CD4-positive, alpha-beta T cell treated with Interferon gamma for 1 hour (primary cell): Measurements from ENCODE around the gene ZBTB2.
"Not testable (repeated sequence)": the region's sequence is repeated elsewhere in the genome, so short reads cannot be mapped to it uniquely, and the experiment has no call there.

Experiments used
- DNase-seq: peaks from one replicate; pipeline ENCODE4 v3.0.0-alpha.2; 2020

The ZBTB2 gene

DNA sequence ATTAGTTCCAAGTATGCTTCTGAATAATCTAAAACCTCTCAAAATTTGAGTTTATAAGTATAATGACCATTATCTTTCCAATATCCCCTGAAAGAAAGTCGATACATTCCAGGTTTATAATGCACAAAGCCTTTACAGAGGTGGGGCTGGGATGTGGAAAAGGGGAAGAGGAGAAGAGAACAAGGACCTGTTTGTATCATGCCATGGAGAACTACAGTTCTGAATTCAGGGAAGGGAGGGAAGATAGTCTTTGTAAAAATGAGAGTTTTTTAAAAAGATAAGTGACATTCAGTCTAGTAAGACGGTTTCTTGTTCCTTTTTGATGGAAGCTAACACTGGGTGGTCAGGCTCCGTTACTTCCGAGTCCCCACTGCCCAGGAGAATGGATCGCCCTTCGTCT is 26.1 kb downstream of the ZBTB2 start:
- no peak for DNase-seq

DNA sequence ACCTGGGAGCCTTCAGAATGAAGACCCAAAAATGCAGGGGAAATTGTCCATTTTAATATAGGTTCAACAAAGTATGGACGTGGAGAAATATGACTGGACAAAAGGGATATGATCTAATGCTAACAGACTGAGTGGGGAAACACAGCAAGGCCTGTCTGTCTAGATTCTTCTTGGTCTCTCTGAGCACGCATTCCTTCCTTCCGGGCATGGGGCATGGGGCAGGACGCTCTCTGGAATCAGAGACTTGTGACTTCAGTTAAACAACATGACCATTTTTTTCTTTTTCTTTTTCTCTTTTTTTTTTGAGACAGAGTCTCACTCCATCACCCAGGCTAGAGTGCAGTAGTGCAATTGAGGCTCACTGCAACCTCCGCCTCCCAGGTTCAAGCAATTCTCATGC is 31.9 kb downstream of the ZBTB2 start:
- no peak for DNase-seq

DNA sequence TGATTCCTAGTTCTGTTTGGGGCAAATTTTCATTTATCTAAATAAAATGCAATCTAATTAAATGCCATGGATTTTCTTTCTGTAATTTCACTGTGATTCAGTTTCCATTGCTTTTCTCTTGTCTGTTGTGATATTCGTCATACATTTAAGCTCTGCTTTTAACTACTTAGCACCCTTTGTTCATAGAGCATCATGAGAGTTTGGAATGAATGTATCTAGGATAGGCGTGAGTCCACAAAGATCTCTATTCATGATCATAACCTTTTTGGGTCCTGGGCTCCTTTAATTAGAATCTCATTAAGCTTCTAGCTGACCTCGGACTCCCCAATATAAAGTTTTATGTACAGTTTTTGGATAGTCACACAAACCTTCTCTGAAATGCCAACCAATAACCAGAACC is 32.9 kb downstream of the ZBTB2 start:
- DNase-seq, result no peak

DNA sequence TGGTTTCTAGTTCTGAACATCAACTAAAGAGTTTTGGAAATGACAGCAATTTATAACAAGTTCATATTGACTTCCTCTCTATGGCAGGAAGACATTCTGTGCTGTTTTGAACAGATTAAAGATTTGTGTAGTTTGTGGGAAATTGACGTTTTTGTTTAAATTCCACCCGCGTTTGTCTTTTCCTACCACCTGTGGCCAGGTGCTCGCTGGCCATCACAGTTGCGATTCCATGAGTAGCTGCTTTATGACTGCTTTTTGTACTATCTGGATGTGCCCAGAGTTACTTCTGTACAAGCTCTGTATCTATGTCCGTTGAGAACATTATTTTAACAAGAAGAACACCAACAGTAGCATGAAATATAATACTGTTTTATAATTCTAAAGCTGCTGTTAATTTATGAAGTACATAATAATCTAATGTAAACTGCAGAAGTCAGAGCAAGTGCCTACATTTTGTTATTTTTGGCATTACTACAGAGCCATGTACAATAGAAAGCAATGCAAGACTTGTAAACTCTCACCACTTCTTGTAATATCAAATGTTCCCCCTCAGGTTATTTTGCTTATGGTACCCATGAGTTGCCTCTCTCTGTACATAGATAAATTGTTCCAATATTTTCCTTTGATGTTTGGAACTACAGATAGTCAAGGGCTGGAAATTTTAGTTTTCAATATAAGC is 33.5 kb downstream of the ZBTB2 start:
- no peak for DNase-seq

DNA sequence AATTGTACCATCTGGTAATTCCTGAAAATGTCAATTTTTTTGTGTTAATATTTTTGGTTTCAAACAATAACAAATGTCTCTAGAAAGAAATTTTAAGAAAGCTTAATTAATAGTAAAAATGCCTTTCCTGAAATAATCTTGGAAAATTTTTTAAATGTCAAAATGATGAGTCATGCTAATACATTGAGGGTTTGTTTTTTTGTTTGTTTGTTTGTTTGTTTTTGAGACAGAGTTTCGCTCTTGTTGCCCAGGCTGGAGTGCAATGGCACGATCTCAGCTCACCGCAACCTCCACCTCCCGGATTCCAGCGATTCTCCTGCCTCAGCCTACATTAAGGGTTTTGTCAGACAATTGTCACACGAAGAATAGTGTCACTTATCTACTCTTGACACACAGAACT is 34.4 kb downstream of the ZBTB2 start:
- not testable (repeated sequence) for DNase-seq

DNA sequence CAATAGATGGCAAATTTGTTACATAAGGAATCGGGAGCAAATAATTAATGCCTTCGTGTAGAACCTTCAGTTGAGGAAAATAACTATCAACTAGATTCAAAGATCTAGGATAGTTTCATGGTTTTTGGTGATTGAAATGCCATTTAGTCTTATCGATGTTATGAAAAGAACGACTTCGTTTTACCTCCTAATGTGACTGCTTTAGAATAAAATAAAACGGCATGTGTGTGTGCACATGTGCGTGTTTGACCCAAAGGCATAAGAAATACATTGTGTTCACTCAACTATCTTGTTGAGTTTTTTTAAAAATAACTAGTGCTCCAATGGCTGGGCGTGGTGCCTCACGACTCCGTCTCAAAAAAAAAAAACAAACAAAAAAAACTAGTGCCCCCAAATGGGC is 37.6 kb downstream of the ZBTB2 start:
- no peak for DNase-seq

DNA sequence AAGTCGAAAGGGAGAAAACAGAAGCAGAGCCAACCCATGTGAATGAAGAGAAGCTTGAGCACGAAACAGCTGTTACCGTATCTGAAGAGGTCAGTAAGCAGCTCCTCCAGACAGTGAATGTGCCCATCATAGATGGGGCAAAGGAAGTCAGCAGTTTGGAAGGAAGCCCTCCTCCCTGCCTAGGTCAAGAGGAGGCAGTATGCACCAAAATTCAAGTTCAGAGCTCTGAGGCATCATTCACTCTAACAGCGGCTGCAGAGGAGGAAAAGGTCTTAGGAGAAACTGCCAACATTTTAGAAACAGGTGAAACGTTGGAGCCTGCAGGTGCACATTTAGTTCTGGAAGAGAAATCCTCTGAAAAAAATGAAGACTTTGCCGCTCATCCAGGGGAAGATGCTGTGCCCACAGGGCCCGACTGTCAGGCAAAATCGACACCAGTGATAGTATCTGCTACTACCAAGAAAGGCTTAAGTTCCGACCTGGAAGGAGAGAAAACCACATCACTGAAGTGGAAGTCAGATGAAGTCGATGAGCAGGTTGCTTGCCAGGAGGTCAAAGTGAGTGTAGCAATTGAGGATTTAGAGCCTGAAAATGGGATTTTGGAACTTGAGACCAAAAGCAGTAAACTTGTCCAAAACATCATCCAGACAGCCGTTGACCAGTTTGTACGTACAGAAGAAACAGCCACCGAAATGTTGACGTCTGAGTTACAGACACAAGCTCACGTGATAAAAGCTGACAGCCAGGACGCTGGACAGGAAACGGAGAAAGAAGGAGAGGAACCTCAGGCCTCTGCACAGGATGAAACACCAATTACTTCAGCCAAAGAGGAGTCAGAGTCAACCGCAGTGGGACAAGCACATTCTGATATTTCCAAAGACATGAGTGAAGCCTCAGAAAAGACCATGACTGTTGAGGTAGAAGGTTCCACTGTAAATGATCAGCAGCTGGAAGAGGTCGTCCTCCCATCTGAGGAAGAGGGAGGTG is 38.7 kb downstream of the ZBTB2 start:
- no peak for DNase-seq

DNA sequence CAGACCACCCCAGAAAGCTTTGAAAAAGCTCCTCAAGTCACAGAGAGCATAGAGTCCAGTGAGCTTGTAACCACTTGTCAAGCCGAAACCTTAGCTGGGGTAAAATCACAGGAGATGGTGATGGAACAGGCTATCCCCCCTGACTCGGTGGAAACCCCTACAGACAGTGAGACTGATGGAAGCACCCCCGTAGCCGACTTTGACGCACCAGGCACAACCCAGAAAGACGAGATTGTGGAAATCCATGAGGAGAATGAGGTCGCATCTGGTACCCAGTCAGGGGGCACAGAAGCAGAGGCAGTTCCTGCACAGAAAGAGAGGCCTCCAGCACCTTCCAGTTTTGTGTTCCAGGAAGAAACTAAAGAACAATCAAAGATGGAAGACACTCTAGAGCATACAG is 39.6 kb downstream of the ZBTB2 start:
- DNase-seq, result no peak

DNA sequence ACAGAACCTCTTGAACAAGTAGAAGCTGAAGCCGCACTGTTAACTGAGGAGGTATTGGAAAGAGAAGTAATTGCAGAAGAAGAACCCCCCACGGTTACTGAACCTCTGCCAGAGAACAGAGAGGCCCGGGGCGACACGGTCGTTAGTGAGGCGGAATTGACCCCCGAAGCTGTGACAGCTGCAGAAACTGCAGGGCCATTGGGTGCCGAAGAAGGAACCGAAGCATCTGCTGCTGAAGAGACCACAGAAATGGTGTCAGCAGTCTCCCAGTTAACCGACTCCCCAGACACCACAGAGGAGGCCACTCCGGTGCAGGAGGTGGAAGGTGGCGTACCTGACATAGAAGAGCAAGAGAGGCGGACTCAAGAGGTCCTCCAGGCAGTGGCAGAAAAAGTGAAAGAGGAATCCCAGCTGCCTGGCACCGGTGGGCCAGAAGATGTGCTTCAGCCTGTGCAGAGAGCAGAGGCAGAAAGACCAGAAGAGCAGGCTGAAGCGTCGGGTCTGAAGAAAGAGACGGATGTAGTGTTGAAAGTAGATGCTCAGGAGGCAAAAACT is 40.1 kb downstream of the ZBTB2 start:
- no peak for DNase-seq

DNA sequence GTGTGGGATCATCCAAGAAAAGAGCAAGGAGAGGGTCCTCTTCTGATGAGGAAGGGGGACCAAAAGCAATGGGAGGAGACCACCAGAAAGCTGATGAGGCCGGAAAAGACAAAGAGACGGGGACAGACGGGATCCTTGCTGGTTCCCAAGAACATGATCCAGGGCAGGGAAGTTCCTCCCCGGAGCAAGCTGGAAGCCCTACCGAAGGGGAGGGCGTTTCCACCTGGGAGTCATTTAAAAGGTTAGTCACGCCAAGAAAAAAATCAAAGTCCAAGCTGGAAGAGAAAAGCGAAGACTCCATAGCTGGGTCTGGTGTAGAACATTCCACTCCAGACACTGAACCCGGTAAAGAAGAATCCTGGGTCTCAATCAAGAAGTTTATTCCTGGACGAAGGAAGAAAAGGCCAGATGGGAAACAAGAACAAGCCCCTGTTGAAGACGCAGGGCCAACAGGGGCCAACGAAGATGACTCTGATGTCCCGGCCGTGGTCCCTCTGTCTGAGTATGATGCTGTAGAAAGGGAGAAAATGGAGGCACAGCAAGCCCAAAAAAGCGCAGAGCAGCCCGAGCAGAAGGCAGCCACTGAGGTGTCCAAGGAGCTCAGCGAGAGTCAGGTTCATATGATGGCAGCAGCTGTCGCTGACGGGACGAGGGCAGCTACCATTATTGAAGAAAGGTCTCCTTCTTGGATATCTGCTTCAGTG is 40.8 kb downstream of the ZBTB2 start:
- DNase-seq, result no peak

DNA sequence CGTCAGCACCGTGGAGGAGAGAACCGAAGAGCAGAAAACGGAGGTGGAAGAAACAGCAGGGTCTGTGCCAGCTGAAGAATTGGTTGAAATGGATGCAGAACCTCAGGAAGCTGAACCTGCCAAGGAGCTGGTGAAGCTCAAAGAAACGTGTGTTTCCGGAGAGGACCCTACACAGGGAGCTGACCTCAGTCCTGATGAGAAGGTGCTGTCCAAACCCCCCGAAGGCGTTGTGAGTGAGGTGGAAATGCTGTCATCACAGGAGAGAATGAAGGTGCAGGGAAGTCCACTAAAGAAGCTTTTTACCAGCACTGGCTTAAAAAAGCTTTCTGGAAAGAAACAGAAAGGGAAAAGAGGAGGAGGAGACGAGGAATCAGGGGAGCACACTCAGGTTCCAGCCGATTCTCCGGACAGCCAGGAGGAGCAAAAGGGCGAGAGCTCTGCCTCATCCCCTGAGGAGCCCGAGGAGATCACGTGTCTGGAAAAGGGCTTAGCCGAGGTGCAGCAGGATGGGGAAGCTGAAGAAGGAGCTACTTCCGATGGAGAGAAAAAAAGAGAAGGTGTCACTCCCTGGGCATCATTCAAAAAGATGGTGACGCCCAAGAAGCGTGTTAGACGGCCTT is 41.6 kb downstream of the ZBTB2 start:
- no peak for DNase-seq

DNA sequence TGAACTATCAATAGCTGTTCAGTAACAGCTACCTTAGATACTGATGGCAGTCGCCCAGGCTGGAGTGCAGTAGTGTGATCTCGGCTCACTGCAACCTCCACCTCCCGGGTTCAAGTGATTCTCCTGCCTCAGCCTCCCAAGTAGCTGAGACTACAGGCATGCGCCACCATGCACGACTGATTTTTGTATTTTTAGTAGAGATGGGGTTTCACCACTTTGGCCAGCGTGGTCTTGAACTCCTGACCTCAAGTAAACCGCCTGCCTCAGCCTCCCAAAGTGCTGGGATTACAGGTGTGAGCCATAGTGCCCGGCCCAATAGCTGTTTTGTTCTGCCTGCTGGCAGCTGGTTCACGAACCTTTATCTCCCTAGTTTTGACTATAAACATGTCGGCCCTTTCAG is 48.6 kb downstream of the ZBTB2 start:
- DNase-seq, result not testable (repeated sequence)

DNA sequence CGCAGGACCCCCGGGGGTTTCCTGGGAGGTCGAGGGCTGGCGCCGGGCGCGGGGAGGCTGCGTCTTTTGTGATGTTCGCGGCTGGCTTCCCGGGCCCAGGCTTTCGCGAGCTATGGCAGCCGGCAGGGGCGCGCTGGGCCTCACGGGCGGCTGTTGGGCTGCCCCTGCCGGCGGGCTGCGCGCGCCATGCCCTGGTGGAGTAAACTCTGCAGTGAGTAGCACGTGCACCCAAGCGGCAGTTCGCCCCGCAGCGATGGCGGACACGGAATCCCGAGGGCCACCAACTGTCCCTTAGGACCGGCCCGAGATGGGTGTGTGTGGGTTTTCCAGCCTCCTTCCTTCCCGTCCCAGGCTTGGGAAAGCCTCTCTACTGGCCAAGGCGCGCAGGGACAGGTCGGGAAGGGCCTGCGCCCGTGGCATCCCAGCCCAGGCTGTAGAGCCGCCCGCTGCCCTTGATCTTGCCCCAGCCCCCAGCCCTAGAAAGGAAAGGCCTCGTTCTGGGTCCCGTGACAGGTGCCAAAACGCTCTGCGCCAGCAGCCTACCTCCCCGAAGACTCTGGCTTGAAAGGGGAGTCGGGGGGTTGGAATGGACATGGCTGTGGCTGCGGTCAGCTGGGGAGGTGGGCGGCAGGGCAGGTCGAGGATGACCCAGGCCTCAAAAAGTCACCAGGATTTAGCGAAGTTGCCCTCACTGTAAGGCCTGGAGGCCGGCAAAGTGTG is 49.7 kb downstream of the ZBTB2 start:
- no peak for DNase-seq

DNA sequence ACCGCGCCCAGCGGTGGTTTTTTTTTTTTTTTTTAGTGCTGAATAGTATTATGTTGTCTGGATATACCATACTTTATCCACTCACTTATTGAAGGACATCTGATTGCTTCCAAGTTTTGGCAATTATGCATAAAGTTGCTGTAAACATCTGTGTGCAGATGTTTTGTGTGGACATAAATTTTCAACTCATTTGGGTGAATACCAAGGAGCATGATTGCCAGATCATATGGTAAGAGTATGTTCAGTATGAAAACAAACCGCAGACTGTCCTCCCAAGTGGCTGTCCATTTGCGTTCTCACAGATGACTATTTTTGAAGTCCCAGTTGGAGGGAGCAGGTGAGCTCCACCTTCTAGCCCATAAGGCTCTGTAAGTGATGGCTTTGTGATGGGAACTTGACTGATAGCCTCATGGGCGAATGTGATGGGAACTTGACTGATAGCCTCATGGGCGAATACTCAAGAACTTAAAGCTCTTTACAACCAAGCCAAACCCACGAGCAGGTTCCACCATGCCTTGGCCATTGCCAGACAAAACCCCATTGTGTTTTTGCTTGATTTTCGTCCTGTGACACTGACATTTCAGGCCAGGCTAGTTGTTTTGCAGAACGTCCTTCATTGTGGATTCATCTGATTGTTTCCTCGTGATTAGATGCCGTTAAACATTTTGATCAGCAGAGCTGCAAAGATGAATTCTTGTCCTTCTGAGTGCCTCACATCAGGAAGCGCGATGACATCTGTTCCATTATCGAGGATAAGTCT is 51.0 kb downstream of the ZBTB2 start:
- DNase-seq, result no peak

DNA sequence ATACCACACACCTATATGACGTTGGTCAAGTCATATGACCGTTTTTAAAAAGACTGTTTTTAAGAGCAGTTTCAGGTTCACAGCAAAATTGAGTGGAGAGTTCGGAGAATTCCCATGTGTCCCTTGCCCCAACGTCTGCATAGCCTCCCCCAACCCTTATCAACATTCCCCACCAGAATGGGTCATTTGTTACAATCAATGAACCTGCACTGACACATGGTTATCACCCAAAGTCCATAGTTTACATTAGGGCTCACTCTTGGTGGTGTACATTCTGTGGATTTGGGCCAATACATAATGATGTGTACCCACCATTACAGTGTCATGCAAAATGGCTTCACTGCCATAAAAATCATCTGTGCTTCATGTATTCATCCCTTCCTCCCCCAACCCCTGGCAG is 52.0 kb downstream of the ZBTB2 start:
- DNase-seq, result no peak

DNA sequence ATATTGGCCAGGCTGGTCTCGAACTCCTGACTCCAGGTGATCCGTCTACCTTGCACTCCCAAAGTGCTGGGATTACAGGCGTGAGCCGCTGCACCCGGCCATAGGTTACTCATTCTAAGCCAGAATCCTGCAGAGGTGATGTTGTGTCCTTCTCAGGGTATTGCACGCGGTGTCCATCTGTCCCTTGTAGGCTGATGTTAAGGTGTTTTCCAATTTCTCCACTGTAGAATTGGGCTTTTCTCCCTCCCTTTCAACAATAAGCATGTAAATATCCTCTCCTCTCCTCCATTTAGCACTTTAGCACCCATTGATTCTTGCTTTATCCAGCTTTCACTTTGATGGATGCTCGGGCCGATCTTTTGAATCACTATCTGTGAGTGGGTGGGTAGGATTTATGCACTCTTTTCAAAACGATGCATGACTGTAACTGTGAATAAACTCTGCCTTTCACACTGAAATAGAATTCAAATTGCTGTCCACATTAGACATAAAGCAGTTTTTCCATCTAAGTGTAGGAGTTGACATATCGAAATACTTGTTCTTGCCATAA is 52.6 kb downstream of the ZBTB2 start:
- no peak for DNase-seq

DNA sequence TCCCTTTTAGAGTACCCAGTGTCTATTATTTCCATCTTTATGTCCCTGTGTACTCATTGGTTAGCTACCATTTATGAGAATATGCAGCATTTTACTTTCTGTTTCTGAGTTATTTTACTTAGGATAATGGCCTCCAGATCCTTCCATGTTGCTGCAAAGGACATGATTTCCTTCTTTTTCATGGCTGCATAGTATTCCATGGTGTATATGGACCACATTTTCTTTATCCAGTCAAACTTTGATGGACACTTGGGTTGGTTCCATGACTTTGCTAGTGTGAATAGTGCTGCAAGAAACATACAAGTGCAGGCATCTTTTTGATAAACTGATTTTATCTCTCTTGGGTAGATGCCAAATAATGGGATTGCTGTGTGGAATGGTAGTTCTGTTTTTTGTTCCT is 55.4 kb downstream of the ZBTB2 start:
- DNase-seq, result no peak

DNA sequence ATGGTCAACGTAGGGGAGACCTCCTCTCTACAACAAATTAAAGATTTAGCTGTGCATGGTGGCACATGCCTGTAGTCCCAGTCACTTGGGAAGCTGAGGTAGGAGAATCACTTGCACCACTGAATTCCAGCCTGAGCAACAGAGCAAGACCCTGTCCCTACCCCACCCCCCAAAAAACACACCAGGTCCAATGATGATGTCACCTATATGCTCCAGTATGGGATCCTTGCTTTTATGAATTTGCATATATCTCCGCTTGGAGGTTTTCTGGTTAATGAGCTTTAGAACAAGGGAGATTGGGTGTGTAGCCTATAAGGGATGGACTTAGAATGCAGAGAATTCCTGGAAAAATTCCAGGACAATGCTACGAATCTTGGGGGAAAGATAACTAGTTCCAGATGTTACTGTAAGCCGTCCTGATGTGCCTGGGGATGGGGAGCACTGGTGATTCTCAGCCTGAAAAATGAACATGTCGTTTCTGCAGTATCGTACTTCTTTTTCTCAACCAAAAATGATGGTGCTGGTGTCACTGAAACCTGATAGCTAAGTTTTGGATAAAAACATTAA is 61.1 kb downstream of the ZBTB2 start:
- DNase-seq, result no peak

DNA sequence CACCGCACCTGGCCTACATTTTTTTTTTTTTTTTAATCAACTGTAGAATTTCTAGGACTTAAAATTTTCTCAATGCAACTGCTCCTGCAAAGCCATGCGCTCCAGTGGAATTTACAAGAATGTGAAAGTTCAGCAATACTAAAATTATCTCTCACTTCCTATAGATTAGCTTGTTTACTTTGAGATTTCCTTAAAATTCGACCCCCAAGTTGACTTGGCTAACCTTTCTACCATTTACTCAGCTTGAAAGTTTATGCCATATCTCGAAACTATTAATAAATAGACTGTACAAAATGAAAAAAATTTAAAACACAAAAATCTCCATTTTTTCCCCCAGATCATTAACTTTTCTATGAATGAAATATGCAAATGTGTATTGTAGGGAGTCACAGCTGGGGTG is 64.3 kb downstream of the ZBTB2 start:
- DNase-seq, result no peak

DNA sequence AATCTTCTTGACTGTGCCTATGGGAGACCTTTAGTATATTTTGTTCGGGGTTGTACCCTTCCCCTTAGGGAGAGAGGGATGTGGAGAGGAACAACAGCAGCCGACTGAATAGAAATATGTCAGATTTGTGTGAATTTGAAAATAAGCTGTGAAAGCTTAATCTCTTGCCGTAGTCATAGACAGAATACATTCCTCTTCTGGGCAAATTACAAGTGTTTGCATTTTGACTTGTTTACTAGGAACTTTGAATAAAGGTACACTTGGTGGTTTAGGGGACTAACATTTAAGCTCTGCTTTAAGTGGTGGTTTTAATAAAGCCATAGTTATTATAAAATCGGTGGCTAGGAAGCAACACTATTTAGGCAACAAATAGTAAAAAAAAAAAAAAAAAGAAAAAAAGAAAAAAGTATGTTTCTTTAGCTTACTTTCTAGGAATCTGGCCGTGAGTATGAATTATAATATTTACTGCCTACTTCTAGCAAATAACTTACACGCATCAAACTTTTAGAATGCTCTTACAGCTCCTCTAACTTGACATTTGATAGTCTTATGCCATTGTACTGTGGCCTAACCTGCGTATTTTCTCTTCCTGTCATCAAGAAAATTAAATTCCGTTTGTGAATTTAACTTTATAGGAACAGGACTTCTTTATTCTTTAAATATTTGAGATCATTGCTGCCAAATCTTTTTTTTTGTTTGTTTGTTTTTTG is 65.1 kb downstream of the ZBTB2 start:
- no peak for DNase-seq
